ENCODE results near the gene YPEL3. TPM values are rescaled to one million over a fixed set of nuclear protein-coding genes. Genes with fewer than 3 reads are reported as not detected.

Gene YPEL3
- total RNA-seq, 3 donors from 2014 or later = 106 to 143 (median 114) TPM

- peak; percentile 84 to 97 for DNase-seq (ENCODE audit: low spot score in 2 of 2)
Measured at GRCh38 chr16:30052671-30053372, 43.2 kb downstream of the YPEL3 start.

GRCh38 chr16:30051518-30051917 lies 44.5 kb downstream of the YPEL3 start:
- H3K9me3 ChIP-seq = no peaks in the 10 kb centered on the region
- no peaks in the 10 kb centered on the region for H3K4me1 ChIP-seq
- H3K36me3 ChIP-seq = no peaks in the 10 kb centered on the region
- no peak for TF ChIP-seq CTCF (IDR thresholded peaks at IDR 0.05)
- H3K27ac ChIP-seq = no peak overlapping the region
- no peak overlapping the region for H3K4me3 ChIP-seq
- no peak for DNase-seq (ENCODE audit: low spot score in 2 of 2)
- H3K27me3 ChIP-seq = no peaks in the 10 kb centered on the region
- intact Hi-C loops (cut with DNase I; ENCODE audit: low total_unique reads) = no loop called here

More at GRCh38 chr16:30052671-30053372, 43.2 kb downstream of the YPEL3 start:
- H3K36me3 ChIP-seq = no peaks in the 10 kb centered on the region
- no peaks in the 10 kb centered on the region for H3K27me3 ChIP-seq
- intact Hi-C loops (cut with DNase I; ENCODE audit: low total_unique reads) = no loop called here
- H3K4me3 ChIP-seq = peak overlapping the region; percentile 66 to 78 (median 68)
- H3K4me1 ChIP-seq = no peaks in the 10 kb centered on the region
- H3K27ac ChIP-seq = peak overlapping the region; percentile 45 to 64
- H3K9me3 ChIP-seq = no peaks in the 10 kb centered on the region
- no peak for TF ChIP-seq CTCF (IDR thresholded peaks at IDR 0.05)
- TF ChIP-seq POLR2AphosphoS5 (IDR thresholded peaks at IDR 0.05) = peak; percentile 84 to 89 (median 85)

GRCh38 chr16:30049871-30050270 lies 46.1 kb downstream of the YPEL3 start:
- Histone ChIP-seq H3K9me3 (no peaks in the 10 kb centered on the region), H3K27ac (no peak overlapping the region), H3K4me1 (no peaks in the 10 kb centered on the region), H3K27me3 (no peaks in the 10 kb centered on the region), H3K36me3 (no peaks in the 10 kb centered on the region), H3K4me3 (no peak overlapping the region)
- DNase-seq (ENCODE audit: low spot score in 2 of 2) = no peak
- TF ChIP-seq POLR2AphosphoS5 (IDR thresholded peaks at IDR 0.05) (no peak), POLR2A (IDR thresholded peaks at IDR 0.05) (no peak), CTCF (IDR thresholded peaks at IDR 0.05) (no peak)
- intact Hi-C loops (cut with DNase I; ENCODE audit: low total_unique reads) = no loop called here

GRCh38 chr16:30046588-30046987 lies 49.4 kb downstream of the YPEL3 start:
- Histone ChIP-seq H3K27ac (no peak overlapping the region), H3K4me3 (no peak overlapping the region), H3K4me1 (no peaks in the 10 kb centered on the region), H3K9me3 (no peaks in the 10 kb centered on the region), H3K36me3 (no peaks in the 10 kb centered on the region), H3K27me3 (no peaks in the 10 kb centered on the region)
- TF ChIP-seq CTCF (IDR thresholded peaks at IDR 0.05) (no peak), POLR2AphosphoS5 (IDR thresholded peaks at IDR 0.05) (no peak), POLR2A (IDR thresholded peaks at IDR 0.05) (no peak)
- intact Hi-C loops (cut with DNase I; ENCODE audit: low total_unique reads) = no loop called here
- DNase-seq (ENCODE audit: low spot score in 2 of 2) = no peak

- TF ChIP-seq CTCF (IDR thresholded peaks at IDR 0.05) (no peak), POLR2A (IDR thresholded peaks at IDR 0.05) (no peak), POLR2AphosphoS5 (IDR thresholded peaks at IDR 0.05) (no peak)
- intact Hi-C loops (cut with DNase I; ENCODE audit: low total_unique reads) = no loop called here
Measured at GRCh38 chr16:30046178-30046577, 49.8 kb downstream of the YPEL3 start.

More at GRCh38 chr16:30046178-30046577, 49.8 kb downstream of the YPEL3 start:
- Histone ChIP-seq H3K4me3 (no peak overlapping the region), H3K36me3 (no peaks in the 10 kb centered on the region), H3K27ac (no peak overlapping the region), H3K4me1 (no peaks in the 10 kb centered on the region), H3K9me3 (no peaks in the 10 kb centered on the region), H3K27me3 (no peaks in the 10 kb centered on the region)
- no peak for DNase-seq (ENCODE audit: low spot score in 2 of 2)

Other genes starting within 250 kb of the YPEL3 start
- gene CDIPT, start 233.0 kb downstream of the YPEL3 start, total RNA-seq = 100 to 1,000 TPM; 102 to 119 (median 117) TPM
- 1 to 10 TPM in 2 of 3 donors, under 1 TPM in 1; 0.16 to 7.2 (median 5.0) TPM for gene SEZ6L2, start 196.7 kb downstream of the YPEL3 start, total RNA-seq
- gene ASPHD1, start 195.7 kb downstream of the YPEL3 start, total RNA-seq = 1 to 10 TPM in 2 of 3 donors, not detected in 1; 1.3 to 2.5 TPM
- gene KCTD13, start 170.0 kb downstream of the YPEL3 start, total RNA-seq = 10 to 100 TPM; 14.3 to 20.5 (median 18.7) TPM
- gene TMEM219, start 134.1 kb downstream of the YPEL3 start, total RNA-seq = 100 to 1,000 TPM; 111 to 135 (median 128) TPM
- 10 to 100 TPM; 31.8 to 51.1 (median 37.3) TPM for gene TAOK2, start 122.3 kb downstream of the YPEL3 start, total RNA-seq
- gene HIRIP3, start 100.6 kb downstream of the YPEL3 start, total RNA-seq = 10 to 100 TPM; 10.5 to 18.2 (median 15.5) TPM
- 10 to 100 TPM; 31.8 to 39.7 (median 38.6) TPM for gene INO80E, start 100.0 kb downstream of the YPEL3 start, total RNA-seq
- 1 to 10 TPM in 2 of 3 donors, under 1 TPM in 1; 0.48 to 4.5 (median 2.3) TPM for gene DOC2A, start 85.2 kb downstream of the YPEL3 start, total RNA-seq
- not detected for gene C16orf92, start 73.0 kb downstream of the YPEL3 start, total RNA-seq
- under 1 TPM in 1 of 3 donors, not detected in 2; 0.29 TPM for gene TLCD3B, start 64.9 kb downstream of the YPEL3 start, total RNA-seq
- 100 to 1,000 TPM; 479 to 672 (median 540) TPM for gene ALDOA, start 30.5 kb downstream of the YPEL3 start, total RNA-seq
- 10 to 100 TPM; 47.7 to 55.1 (median 51.7) TPM for gene PPP4C, start 20.2 kb downstream of the YPEL3 start, total RNA-seq
- under 1 TPM; 0.73 to 0.98 (median 0.80) TPM for gene TBX6, start 4.3 kb downstream of the YPEL3 start, total RNA-seq
- 1 to 10 TPM; 1.6 to 7.3 (median 2.0) TPM for gene GDPD3, start 17.3 kb upstream of the YPEL3 start, total RNA-seq
- gene MAPK3, start 27.0 kb upstream of the YPEL3 start, total RNA-seq = 10 to 100 TPM; 46.5 to 82.1 (median 67.5) TPM
- 10 to 100 TPM; 24.4 to 30.9 (median 24.9) TPM for gene CORO1A, start 87.4 kb upstream of the YPEL3 start, total RNA-seq
- 100 to 1,000 TPM; 125 to 267 (median 258) TPM for gene BOLA2B, start 97.5 kb upstream of the YPEL3 start, total RNA-seq
- 10 to 100 TPM; 27.4 to 59.0 (median 34.7) TPM for gene SLX1A, start 97.7 kb upstream of the YPEL3 start, total RNA-seq
- gene SULT1A3, start 103.0 kb upstream of the YPEL3 start, total RNA-seq = 10 to 100 TPM; 12.3 to 27.0 (median 15.7) TPM
- 10 to 100 TPM in 2 of 3 donors, 1 to 10 TPM in 1; 5.9 to 14.0 (median 10.2) TPM for gene NPIPB13, start 152.3 kb upstream of the YPEL3 start, total RNA-seq